ENCODE measurements around the gene ARMC7. TPM values are rescaled to one million over a fixed set of nuclear protein-coding genes. Genes with fewer than 3 reads are reported as not detected.
"Not testable (repeated sequence)": the region's sequence is repeated elsewhere in the genome, so short reads cannot be mapped to it uniquely, and the experiment has no call there.

Gene ARMC7
- total RNA-seq, 4 donors from 2014 or later = 7.5 to 15.5 (median 10.5) TPM

DNA sequence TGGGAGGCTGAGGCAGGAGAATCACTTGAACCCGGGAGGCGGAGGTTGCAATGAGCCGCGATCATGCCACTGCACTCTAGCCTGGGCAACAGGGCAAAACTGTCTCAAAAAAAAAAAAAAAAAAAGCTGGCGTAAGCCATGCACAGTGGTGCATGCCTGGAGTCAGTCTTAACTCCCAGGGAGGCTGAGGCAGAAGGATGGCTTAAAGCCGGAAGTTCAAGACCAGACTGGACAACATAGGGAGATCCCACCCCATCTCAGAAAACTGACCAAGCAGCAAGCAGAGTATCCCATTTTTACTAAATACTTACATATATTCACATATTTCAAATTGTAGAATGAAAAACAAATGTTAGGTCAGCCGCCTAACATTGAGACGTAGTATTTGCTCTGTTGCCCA lies 17.2 kb downstream of the ARMC7 start:
- no peaks in the 10 kb centered on the region for H3K27me3 ChIP-seq
- H3K9me3 ChIP-seq = no peaks in the 10 kb centered on the region
- TF ChIP-seq, protein P1, sequence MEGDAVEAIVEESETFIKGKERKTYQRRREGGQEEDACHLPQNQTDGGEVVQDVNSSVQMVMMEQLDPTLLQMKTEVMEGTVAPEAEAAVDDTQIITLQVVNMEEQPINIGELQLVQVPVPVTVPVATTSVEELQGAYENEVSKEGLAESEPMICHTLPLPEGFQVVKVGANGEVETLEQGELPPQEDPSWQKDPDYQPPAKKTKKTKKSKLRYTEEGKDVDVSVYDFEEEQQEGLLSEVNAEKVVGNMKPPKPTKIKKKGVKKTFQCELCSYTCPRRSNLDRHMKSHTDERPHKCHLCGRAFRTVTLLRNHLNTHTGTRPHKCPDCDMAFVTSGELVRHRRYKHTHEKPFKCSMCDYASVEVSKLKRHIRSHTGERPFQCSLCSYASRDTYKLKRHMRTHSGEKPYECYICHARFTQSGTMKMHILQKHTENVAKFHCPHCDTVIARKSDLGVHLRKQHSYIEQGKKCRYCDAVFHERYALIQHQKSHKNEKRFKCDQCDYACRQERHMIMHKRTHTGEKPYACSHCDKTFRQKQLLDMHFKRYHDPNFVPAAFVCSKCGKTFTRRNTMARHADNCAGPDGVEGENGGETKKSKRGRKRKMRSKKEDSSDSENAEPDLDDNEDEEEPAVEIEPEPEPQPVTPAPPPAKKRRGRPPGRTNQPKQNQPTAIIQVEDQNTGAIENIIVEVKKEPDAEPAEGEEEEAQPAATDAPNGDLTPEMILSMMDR (IDR thresholded peaks at IDR 0.05) = no peak
- no peak for TF ChIP-seq POLR2AphosphoS5 (IDR thresholded peaks at IDR 0.05)
- WGBS = 85% methylated on average over 8 of the region's 8 CpGs
- H3K4me1 ChIP-seq = peaks cover 36% of the 10 kb centered on the region
- DNase-seq (ENCODE audit: low spot score in 2 of 2) = no peak
- H3K4me3 ChIP-seq = no peak overlapping the region
- no peak overlapping the region for H3K27ac ChIP-seq
- peaks cover 17% of the 10 kb centered on the region for H3K36me3 ChIP-seq

DNA sequence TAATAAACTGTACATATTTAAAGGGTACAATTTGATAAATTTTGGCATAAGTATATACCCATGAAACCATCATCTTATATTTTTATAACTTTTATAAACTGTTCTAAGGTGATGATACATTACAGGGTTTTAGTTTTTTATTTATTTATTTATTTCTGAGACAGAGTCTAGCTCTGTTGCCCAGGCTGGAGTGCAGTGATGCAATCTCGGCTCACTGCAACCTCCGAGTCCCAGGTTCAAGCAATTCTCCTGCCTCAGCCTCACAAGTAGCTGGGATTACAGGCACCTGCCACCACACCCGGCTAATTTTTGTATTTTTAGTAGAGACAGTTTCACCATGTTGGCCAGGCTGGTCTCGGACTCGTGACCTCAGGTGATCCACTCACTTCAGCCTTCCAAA lies 18.2 kb downstream of the ARMC7 start:
- Histone ChIP-seq H3K36me3 (peaks cover 17% of the 10 kb centered on the region), H3K4me1 (peaks cover 41% of the 10 kb centered on the region)
- not testable (repeated sequence) for H3K27ac ChIP-seq; H3K4me3 ChIP-seq; DNase-seq (ENCODE audit: low spot score in 2 of 2); H3K27me3 ChIP-seq; H3K9me3 ChIP-seq
- 83% methylated on average over 5 of the region's 5 CpGs for WGBS

DNA sequence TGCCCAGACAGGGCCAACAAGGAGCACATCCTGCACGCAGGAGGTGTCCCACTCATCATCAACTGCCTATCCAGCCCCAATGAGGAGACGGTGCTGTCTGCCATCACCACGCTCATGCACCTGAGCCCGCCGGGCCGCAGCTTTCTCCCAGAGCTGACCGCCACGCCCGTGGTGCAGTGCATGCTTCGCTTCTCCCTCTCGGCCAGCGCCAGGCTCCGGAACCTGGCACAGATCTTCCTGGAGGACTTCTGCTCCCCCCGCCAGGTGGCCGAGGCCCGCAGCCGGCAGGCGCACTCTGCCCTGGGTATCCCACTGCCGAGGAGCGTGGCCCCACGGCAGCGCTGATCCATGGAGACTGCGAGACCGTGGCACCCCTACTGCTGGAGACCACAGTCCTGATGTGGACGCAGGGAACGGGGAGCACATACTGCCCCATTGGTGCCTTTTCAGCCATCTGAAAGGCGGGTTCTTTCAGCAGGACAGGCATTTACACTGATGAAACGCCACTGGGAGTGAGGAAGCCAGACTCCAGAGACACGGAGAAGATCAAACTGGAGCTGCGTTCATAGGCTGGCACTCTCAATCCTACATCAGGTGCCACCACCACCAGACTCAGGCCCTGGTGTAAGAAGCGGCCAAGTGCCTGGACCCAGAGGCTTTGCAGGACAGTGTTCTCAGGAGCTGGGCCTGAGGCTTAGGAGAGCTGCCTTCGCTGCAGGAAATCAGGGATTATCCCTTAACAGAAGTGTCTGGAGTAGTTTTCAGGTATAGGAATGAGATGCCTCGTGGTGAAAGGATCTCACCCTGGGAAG lies 19.1 kb downstream of the ARMC7 start:
- TF ChIP-seq POLR2AphosphoS5 (IDR thresholded peaks at IDR 0.05) (no peak), POLR2A (IDR thresholded peaks at IDR 0.05) (no peak), EP300 (IDR thresholded peaks at IDR 0.05) (no peak)
- TF ChIP-seq, protein P1 (IDR thresholded peaks at IDR 0.05) = no peak
- Histone ChIP-seq H3K27ac (no peak overlapping the region), H3K9me3 (no peaks in the 10 kb centered on the region), H3K4me3 (no peak overlapping the region), H3K36me3 (peaks cover 17% of the 10 kb centered on the region), H3K4me1 (peaks cover 39% of the 10 kb centered on the region), H3K27me3 (no peaks in the 10 kb centered on the region)
- DNase-seq (ENCODE audit: low spot score in 2 of 2) = no peak
- WGBS = 88% methylated on average over 6 of the region's 33 CpGs

DNA sequence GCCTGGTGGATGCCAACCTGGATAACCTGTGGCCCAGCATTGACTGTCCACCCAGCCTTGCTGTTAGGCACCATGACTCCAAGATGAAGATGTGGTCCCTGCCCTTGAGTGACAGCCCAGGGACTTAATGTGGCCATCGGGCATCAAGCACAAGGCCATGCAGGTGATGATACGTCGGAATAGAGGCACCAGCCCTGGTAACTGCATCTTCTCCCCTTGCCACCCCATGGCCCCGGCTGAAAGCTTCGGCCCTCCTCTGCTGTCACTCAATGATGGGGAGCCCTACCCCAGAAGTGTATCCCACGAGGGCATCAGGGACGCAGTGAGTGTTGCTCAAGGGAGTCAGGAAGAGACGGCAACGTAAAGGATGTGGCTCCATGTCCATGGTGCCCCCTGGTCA lies 19.8 kb downstream of the ARMC7 start:
- Histone ChIP-seq H3K27me3 (no peaks in the 10 kb centered on the region), H3K9me3 (no peaks in the 10 kb centered on the region), H3K4me3 (no peak overlapping the region), H3K4me1 (peaks cover 32% of the 10 kb centered on the region), H3K27ac (no peak overlapping the region), H3K36me3 (peaks cover 17% of the 10 kb centered on the region)
- WGBS = 88% methylated on average over 9 of the region's 9 CpGs
- DNase-seq (ENCODE audit: low spot score in 2 of 2) = no peak
- no peak for TF ChIP-seq POLR2AphosphoS5 (IDR thresholded peaks at IDR 0.05)
- no peak for TF ChIP-seq POLR2A (IDR thresholded peaks at IDR 0.05)
- TF ChIP-seq, protein P1 (IDR thresholded peaks at IDR 0.05) = no peak
- TF ChIP-seq EP300 (IDR thresholded peaks at IDR 0.05) = no peak

DNA sequence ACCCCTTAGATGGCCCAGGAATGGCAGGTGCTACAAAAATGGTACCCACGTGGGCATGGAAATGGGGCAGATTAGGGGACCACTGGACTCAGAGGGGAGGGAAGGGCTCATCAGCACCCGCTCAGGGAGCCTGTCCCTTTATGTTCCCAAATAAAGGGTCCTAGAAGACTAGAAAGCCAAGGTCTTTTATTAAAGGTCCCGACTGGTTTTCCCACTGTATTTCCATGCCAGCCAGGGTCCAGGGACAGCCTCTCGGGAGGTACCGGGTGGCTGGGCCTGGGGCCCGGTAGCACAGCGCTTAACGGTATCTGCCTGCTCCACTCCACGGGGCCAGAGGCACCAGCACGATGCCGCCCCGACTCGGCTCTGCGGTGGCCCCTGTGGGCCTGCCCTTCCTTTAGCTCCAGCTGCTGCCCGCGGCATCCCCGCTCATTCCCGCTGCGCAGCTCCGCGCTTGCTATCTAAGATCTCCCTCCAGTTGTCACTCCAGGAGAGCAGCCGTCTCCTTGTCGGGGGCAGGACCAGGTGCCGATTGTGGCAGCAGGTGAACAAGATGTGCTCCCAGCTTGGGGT lies 20.4 kb downstream of the ARMC7 start:
- Histone ChIP-seq H3K27me3 (no peaks in the 10 kb centered on the region), H3K9me3 (no peaks in the 10 kb centered on the region), H3K36me3 (peaks cover 17% of the 10 kb centered on the region), H3K4me3 (peak overlapping the region; percentile 84), H3K27ac (no peak overlapping the region), H3K4me1 (peaks cover 26% of the 10 kb centered on the region)
- TF ChIP-seq EP300 (IDR thresholded peaks at IDR 0.05) = no peak
- DNase-seq (ENCODE audit: low spot score in 2 of 2) = no peak
- 75% methylated on average over 24 of the region's 24 CpGs for WGBS

DNA sequence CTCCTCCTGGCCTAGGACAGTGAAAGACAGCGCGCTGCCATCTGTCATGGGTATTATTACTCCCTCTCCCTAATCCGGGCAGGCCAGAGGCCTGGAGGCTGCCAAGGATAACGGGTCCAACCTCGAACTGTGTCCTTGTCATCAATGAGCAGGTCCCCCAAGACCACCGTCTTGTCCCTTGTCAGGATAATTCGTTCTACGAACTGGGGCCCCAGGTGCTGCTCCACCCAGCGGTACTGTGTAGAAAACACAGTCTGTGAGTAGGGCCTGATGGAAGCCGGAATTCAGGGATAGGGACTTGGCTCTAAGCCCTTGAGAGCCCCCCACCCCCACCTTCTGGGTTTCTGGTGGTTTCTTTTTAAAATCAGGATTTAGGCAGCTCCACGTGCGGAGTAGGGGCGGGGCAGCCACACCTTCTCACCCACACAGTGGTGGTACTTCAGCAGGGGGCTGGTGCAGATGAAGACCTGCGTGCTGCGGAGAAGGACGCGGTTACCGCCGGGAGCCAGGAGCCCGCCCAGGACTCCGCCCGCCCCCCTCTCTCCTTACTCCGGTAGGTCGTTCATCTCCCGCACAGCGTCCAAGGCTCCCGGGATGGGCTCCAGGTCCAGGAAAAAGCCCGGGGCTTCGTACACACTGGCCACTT lies 21.0 kb downstream of the ARMC7 start:
- peaks cover 25% of the 10 kb centered on the region for H3K4me1 ChIP-seq
- no peaks in the 10 kb centered on the region for H3K9me3 ChIP-seq
- peaks cover 17% of the 10 kb centered on the region for H3K36me3 ChIP-seq
- WGBS = 19% methylated on average over 20 of the region's 29 CpGs
- peak in 1 of 2 donors; percentile 78 for DNase-seq (ENCODE audit: low spot score in 2 of 2)
- TF ChIP-seq POLR2AphosphoS5 (IDR thresholded peaks at IDR 0.05) (no peak), EP300 (IDR thresholded peaks at IDR 0.05) (no peak), POLR2A (IDR thresholded peaks at IDR 0.05) (no peak)
- TF ChIP-seq, protein P1 (IDR thresholded peaks at IDR 0.05) = peak; percentile 22 to 39
- no peaks in the 10 kb centered on the region for H3K27me3 ChIP-seq
- peak overlapping the region; percentile 87 for H3K27ac ChIP-seq
- H3K4me3 ChIP-seq = peak overlapping the region; percentile 84

Measured in suprapubic skin (tissue), 4 donors.